Suprapubic skin (tissue), 4 donors: ENCODE data around the gene ONECUT2.

ENCODE experiments used
- POLR2A ChIP-seq, 2 donors: fragments of 450-650 bp; IDR thresholded peaks; one replicate each; pipeline ENCODE4 v1.6.1; 2017; ENCODE audit warnings: antibody characterized with exemption in 2 of 2, mild to moderate bottlenecking in 2 of 2, moderate library complexity in 2 of 2
- POLR2AphosphoS5 ChIP-seq, 3 donors: sonication (generic); formaldehyde crosslinking; IDR thresholded peaks; one replicate each; pipeline ENCODE4 v1.6.1; 2017; ENCODE audit warnings: antibody characterized with exemption in 3 of 3
- TF ChIP-seq, protein P1 (sequence below), 2 donors: fragments of 200-600 bp in 1 of 2; fragments of 450-650 bp in 1 of 2; sonication (generic) in 1 of 2; IDR thresholded peaks; one replicate each; pipeline ENCODE4 v1.5.1; 2016 to 2019; ENCODE audit warnings: antibody characterized with exemption in 2 of 2, mild to moderate bottlenecking in 1 of 2, moderate library complexity in 1 of 2

DNA sequence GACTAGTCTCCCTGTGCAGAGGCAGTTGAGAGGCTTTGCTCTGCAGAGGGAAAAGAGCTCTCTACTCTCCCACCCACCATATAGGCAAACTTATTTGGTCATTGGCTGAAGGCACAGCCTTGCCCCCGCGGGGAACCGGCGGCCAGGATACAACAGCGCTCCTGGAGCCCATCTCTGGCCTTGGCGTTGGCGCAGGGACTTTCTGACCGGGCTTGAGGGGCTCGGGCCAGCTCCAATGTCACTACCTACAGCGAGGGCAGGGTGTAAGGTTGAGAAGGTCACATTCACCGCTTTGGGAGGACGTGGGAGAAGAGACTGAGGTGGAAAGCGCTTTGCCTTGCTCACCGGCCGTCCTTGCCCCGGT, 2.2 kb downstream of the ONECUT2 start:
- TF ChIP-seq, protein P1, sequence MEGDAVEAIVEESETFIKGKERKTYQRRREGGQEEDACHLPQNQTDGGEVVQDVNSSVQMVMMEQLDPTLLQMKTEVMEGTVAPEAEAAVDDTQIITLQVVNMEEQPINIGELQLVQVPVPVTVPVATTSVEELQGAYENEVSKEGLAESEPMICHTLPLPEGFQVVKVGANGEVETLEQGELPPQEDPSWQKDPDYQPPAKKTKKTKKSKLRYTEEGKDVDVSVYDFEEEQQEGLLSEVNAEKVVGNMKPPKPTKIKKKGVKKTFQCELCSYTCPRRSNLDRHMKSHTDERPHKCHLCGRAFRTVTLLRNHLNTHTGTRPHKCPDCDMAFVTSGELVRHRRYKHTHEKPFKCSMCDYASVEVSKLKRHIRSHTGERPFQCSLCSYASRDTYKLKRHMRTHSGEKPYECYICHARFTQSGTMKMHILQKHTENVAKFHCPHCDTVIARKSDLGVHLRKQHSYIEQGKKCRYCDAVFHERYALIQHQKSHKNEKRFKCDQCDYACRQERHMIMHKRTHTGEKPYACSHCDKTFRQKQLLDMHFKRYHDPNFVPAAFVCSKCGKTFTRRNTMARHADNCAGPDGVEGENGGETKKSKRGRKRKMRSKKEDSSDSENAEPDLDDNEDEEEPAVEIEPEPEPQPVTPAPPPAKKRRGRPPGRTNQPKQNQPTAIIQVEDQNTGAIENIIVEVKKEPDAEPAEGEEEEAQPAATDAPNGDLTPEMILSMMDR (IDR thresholded peaks at IDR 0.05), result no peak
- TF ChIP-seq POLR2A (IDR thresholded peaks at IDR 0.05), result no peak
- TF ChIP-seq POLR2AphosphoS5 (IDR thresholded peaks at IDR 0.05), result no peak
